HPDE6-E6E7 (cell line): ENCODE results near the gene SLC10A7.

Experiments used
- DNase-seq: peaks from one replicate; pipeline ENCODE4 v3.0.0; 2011; ENCODE audit warnings: missing footprints; ENCODE audit errors: extremely low spot score

The SLC10A7 gene

GRCh38 chr4:146260521-146260920 lies 261.2 kb downstream of the SLC10A7 start:
- DNase-seq = peak; percentile 10

DNA sequence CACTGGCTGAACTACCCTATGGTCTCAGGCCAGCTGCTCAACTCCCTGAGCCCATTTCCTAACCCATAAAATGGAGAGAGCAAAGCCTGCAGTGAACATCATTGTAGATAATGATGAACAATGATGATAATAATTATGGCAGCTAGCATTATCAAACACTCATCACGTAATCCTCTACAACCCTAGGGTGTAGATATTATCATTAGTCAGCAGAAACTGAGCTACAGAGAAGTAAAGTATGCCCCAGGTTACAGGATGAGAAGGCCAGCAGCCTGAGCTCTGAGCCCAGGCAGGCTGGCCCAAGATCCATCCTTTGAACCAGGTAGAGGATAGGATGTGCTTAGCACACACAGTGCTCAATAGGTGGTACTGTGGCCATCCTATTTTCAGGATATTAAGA lies 264.2 kb downstream of the SLC10A7 start:
- DNase-seq = no peak

GRCh38 chr4:146256328-146256727 lies 265.4 kb downstream of the SLC10A7 start:
- no peak for DNase-seq

- no peak for DNase-seq
Measured at GRCh38 chr4:146255874-146256273, 265.9 kb downstream of the SLC10A7 start.

GRCh38 chr4:146255463-146255862 lies 266.3 kb downstream of the SLC10A7 start:
- DNase-seq = no peak

DNA sequence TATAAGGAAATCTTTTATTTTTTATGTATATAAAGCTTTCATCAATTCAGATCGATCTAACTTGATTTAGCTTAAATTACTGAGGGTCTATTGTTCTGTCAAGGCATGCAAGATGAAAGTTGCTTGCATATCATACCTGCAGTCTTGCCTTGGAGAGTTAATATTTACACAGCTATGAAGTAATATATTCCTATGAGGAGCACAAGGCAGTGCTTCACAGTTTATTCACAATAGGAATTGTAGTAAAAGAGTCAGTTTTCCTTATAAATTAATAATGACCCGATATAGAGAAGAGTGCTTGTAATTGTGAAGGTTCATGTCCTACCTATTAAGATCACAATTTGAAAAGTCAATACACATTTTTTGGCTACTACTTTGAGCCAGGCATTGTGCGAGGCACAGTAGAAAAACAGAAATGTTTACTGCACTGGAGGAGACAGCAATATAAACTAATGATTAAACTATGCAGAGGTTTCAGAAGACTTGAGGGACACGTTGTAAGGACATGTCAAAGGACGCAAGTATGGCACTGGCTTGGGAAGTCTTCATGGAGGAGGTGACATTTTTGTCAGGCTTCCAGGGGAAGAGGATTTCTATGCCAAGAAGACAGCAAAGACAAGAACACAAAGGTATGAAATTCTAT lies 268.6 kb downstream of the SLC10A7 start:
- no peak for DNase-seq

DNA sequence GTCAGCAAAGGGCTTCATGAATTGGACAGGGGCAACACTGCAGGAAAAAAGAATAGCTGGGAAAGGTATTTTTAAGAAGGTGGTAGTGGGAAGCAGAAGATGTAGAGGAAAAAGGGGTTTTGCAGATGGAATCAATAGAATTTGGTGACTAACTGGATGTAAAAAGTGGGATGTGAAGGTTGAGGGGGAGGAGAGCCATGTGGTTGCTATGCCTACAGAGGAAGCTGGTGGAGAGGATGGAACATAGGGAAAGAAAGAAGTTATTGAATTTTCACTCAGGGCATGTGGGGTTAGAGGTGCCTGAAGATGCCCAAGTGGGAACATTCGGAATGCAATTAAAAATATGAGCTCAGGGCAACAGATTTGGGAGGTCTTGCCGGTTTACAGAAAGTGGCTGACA lies 274.4 kb downstream of the SLC10A7 start:
- no peak for DNase-seq

- DNase-seq = no peak
Measured at GRCh38 chr4:146246381-146246780, 275.4 kb downstream of the SLC10A7 start.

GRCh38 chr4:146245850-146246249 lies 275.9 kb downstream of the SLC10A7 start:
- DNase-seq = no peak

DNA sequence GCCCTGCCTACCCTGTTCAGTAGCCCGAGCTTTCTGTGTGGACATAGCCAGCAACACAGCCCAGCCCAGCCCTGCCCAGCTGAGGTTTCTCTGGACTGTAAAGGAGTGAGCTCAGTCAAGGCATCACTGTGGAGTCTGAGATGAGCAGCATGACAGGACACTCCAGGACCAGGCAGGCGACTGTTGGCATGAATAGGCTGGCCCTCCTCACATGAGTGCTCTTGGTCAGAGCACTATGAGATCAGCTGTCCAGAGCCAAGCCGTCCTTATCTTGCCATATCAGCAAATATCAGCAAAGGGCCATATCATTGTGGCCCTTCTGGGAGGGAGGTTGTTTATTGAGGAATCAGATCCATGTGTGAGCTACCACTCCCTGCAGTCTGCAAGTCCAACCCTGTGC lies 276.5 kb downstream of the SLC10A7 start:
- DNase-seq = no peak

DNA sequence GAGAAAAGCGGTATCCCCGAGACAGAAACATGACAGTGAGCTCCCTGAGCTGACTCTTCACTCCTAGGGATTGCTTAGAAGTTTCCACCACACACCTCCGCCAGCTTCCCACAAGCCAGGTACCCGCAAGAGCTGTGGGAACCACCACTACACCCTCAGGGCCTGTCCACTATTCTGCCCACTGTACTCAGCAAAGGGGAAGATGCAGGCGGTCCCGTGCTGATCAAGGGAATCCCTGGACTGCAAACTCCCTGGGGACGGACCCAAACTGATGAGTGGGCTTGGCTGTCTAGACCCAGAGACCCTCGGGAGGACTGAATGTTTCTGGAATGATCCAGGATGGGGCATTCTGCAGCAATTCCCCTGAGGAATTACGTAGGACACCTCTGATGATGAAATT lies 277.2 kb downstream of the SLC10A7 start:
- DNase-seq = no peak

DNA sequence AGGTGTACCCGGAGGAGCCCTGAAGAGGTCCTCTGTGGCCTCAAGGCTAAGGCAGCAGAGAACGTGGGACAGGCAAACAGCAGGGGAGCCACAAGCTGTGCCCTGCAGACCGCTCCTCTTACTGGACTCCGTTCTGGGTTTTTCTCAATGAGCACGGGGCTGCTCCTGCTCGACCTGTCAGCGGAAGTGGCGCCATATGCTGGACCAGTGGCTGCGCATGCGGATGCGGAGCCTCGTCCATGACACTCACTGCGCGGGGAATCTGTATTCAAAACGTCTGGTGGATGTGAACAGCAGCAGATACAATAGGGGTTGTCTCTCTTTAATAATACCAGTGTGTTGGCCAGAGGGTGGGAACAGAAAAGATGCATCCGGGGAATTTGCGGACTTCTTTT lies 277.9 kb downstream of the SLC10A7 start:
- no peak for DNase-seq

- DNase-seq = no peak
Measured at GRCh38 chr4:146243141-146243882, 278.4 kb downstream of the SLC10A7 start.

GRCh38 chr4:146238107-146238506 lies 283.6 kb downstream of the SLC10A7 start:
- no peak for DNase-seq

DNA sequence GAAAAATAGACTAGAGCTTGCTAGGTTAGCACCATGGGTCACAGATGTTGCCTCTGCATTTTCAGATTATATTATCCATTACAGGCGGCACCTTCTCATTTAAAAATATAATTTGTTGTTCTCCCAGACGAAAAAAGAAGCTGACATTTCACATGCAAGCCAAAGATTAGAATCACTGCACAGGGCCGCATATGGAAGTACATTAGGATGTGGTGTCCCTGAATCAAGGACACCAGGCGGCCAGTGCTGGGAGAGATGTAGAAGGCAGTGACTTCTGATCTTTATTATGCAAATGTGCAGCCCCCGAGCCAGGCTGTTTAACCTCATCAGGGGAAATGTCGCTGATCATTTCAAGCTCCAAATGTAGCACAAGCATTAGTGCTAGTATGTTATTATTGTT lies 284.6 kb downstream of the SLC10A7 start:
- no peak for DNase-seq

DNA sequence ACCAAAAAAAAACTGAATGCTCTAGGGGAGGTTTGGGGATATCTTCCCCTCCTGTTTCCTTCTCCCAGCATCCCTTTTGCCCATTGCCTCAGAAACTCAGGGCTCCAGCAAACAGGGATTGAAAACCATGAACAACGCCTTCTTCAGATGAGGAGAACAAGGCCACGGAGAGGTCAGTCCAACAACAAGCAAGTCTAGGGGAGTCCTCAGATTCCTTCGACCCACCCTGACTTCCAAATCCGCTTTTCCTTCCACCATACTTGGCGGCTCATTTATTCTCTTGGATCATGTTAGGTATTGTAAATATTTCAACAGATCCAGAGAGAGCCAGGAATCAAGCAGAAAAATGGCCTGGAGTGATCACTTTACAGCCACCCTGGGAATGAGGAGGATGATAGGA lies 285.5 kb downstream of the SLC10A7 start:
- no peak for DNase-seq

DNA sequence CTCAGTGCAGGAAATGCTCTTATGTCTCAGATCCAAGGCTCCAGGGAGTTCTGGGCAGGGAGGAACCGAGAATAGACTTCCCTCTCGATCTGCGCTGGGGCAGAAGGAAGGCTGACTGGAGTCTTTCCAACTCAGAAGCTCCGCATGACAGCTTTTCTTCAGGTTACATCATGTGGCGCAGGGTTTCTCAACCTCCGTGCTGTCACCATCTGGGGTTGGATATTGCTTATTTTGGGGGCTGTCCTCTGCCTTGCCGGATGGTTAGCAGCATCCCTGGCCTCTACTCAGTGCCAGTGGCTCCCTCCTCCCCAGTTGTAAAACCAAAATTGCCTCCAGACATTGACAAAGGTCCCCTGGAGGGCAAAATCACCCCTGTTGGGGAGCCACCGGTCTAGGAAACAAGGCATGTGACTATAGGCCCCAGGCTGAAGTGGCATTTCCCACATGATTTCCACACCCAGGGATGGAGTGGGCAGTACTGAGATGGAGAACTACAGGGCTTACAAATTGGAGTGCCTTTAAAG lies 286.0 kb downstream of the SLC10A7 start:
- no peak for DNase-seq

GRCh38 chr4:146232131-146232722 lies 289.5 kb downstream of the SLC10A7 start:
- DNase-seq = no peak

GRCh38 chr4:146229406-146229805 lies 292.3 kb downstream of the SLC10A7 start:
- DNase-seq = no peak

DNA sequence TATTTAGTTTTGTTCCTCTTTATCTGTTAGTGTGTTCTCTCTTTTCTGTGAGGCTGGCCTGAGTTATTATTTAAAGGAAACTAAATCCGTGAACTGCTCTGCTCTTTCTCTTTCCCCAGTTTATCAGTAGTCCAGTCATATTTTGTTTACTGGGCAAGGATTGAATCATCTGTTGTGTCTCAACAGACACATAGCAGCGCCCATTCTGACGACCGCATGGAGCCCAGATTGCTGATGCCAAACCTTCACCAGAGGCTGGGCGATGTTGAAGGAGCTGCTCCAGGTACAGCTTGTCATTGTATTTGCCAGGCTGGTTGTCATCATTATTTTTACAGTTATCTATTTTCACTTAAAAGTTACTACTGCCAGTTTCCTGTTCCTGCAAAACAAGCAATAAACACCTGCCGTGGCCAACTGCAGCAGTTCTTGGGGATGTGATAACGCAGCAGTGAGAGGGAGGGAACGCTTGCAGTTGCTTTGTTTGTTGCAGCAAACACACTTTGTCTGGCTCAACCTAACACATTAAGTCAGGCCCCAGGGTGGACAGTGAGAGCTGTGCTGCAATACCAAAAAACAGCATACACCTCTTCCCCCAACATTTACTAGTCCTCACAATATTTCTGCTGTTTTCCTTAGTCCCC lies 297.3 kb downstream of the SLC10A7 start:
- DNase-seq = peak; percentile 25

DNA sequence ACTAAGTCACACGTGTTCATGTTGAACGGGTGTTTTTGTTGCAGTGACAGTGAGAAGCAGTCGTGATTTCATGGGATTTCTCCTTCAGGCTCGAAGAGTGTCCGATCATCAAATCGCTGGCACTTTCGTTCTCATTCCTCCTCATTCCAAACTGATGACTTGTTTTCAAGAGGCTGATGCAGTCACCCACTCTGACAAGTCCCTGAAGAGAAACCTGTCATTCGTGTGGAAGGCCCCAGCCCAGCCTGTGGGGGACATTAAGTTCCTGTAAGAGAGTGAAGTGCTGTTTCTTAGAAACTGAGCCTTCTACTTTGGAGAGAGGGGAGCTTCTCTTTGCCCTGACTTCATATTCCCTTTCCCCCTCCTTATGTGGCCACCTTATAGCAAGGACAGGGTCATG lies 299.4 kb downstream of the SLC10A7 start:
- DNase-seq = peak; percentile 57

- DNase-seq = no peak
Measured at GRCh38 chr4:146214238-146214637, 307.5 kb downstream of the SLC10A7 start, which contains the start of gene REELD1. Gene REELD1, plus strand, starts transcription at chr4:146214538. Its CDS starts 2,415 bp downstream, at chr4:146216953.
